ENCODE measurements around the gene SORL1-AS1.

DNA sequence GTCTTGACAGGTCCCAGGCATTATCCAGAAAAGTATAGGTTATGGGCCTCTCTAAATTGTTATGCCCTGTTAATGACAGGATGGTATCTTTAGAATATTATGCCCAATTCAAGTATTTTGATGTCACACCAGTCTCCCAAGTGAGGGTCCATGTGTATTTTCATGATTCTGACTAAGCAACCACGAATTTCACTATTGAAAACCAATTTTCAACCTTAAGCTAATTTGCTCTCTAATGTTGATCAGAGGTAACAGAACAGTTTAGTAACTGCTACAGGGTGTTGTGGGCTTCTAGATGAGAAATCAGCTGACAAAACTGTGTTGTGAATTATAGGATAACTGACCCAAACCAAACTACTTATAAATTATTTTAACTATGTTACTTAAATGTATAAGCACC is 48.0 kb upstream of the SORL1-AS1 start:
- TF ChIP-seq, protein P1, sequence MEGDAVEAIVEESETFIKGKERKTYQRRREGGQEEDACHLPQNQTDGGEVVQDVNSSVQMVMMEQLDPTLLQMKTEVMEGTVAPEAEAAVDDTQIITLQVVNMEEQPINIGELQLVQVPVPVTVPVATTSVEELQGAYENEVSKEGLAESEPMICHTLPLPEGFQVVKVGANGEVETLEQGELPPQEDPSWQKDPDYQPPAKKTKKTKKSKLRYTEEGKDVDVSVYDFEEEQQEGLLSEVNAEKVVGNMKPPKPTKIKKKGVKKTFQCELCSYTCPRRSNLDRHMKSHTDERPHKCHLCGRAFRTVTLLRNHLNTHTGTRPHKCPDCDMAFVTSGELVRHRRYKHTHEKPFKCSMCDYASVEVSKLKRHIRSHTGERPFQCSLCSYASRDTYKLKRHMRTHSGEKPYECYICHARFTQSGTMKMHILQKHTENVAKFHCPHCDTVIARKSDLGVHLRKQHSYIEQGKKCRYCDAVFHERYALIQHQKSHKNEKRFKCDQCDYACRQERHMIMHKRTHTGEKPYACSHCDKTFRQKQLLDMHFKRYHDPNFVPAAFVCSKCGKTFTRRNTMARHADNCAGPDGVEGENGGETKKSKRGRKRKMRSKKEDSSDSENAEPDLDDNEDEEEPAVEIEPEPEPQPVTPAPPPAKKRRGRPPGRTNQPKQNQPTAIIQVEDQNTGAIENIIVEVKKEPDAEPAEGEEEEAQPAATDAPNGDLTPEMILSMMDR (IDR thresholded peaks at IDR 0.05), result no peak
- TF ChIP-seq POLR2A (IDR thresholded peaks at IDR 0.05), result no peak
